Embryonic facial prominence (tissue), 1 donor: ENCODE results near the gene GPNMB.

Experiments used
- DNase-seq: peaks from one replicate; pipeline ENCODE4 v3.0.0-alpha.2; 2016; ENCODE audit errors: extremely low spot score

The GPNMB gene

DNA sequence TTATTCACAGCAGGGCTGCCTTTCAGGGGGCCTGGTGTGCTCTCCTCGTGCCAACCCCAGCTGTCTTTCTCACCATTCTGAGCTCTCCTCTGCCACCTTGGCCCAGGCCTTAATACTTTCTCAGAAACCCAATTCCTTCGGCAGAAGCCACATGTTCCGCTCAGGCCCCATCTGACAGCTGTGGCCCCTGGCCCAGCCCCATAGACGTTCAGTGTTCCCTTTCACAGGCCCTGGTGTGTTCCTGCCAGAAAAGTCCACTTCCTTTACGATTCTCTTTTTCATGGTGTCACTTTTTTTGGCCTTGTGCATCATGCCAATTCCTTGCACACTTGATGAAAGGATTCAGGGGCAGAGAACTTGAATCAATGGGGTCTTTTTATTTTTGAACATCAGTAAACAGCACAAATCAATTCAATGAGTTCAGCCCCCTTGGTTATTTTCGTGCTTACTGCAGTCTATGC, 15.9 kb upstream of the GPNMB start:
- no peak for DNase-seq

DNA sequence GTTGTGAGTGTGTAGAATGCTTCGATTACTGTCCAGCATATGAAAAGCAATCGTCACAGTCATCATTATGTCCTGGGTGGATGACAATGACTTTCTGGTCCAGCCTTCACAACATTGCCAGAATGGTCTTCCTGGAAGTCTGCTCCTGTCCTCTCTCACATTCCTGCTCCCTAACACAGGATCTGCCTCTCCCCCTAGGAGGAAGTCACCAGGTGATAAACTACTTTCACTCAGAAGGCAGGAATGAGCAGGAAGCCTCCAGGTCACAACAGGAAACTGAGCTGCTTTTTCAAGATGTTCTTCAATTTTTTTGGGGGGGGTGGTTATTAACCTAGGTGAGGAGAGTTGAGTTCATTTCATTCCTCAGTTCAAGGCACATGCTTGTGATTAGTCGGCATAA, 13.6 kb upstream of the GPNMB start:
- DNase-seq, result no peak

DNA sequence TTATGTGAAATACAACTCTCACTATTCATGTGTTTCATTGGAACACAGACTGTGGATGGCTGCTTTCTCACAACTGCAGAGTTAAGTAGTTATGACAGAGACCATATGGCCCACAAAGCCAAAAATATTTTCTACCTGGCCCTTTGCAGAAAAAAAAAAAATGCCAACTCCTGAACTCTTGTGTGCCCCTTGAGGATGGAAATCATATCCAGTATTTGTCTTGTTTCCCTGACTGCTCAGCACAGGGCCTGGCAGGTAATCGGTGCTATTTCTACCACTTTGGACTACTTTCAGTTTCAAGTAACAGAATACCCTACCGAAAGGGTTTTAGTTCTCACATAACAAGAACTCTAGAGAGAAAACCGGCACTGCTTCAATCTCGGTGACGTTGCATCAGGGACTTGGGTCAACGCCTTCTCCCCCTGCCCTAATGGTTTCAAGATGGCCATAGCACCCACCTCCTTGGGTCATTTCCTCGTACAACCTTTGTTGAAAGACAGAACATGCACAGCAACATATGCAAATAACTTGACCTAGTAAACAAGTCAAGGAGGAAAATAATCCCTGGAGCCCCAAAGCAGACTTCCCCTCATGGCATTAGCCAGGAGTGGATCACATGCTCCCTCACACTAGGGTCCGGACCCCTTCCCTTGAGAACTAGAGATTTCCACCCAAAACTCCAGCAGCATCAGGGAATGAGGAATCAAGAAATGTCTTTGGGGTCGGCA, 11.8 kb upstream of the GPNMB start:
- no peak for DNase-seq

DNA sequence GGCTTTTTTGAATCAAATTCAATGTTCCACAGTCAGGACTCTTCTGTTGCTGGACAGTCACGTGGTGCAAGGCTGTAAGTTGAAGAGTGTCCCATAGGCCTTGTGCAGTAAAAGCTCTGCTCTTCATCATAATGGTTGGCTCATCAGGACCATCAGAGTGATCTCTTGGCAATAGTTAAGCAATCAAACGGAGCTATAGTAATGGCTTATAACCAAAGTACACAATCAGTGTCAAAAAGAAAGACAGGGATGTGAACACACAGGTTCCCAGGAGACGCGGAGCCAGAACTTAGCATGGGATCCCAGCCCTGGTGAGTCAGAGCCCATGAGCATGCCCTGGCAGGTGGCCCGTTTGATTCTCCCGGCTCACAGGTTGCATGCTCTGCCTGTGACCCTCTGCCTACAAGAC, 10.8 kb upstream of the GPNMB start:
- DNase-seq, result no peak

DNA sequence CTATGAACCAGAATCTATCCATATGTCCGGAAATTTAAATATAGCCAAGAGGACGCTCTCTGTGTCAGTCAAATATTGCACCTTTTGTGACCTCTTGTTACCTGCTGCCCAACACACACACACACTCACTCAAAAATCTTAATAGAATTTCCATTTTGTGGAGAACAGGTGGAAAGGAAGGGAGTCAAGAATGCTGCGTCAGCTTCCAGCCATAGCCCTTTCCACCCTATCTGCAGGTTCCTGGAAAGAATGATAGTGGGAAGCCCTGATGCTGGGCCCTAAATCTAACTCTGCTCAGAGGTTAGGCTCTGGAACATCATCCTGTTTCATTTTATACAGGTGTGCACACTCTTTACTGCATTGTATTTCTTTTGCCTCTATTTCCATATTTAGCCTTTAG, 9.6 kb upstream of the GPNMB start:
- no peak for DNase-seq

DNA sequence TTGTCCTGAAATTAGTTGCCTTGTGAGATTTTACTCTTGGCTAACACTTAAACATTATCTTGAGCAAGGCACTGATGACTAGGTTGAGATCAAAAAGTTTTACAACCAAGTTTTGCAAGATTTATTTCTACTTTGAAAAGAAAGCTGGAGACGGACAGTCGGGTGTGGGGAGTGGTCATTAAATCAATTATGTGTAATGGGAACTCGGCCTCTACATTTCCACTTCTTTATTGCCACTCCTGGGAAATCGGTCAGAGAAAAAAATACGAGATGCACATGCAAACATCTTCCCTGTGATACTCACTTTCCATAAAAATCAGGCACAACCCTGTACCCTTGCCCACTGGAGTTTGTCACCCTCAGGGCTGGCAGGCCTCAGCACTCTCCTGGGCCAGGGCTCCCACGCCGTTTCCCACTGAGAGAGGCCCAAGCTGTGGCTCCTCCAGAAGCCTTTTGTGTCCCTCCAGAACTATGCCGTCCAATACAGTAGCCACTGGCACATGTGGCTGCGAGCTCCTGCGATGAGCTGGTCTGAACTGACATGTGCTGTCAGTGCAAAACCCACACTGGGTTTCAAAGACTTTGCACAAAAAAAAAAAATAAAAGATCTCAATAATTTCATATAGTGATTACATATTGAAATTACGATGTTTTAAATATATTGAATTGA, 7.5 kb upstream of the GPNMB start:
- DNase-seq, result no peak

DNA sequence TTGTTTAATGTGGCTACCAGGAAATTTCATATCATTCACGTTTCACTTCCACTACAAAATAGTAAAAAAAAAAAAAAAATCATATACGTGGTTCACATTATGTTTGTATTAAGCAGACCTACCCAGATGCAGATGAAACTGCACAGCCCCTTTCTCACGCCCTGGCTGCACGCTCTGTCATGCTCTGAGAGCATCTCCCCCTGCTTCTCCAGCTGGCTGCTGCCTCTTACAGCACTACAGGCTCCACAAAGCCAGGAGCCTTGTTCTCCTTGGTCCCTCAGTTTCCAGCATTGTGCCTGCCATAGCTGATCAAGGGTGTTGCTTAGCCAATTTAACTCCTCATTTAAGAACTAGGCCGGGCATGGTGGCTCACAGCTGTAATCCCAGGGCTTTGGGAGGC, 6.9 kb upstream of the GPNMB start:
- no peak for DNase-seq

DNA sequence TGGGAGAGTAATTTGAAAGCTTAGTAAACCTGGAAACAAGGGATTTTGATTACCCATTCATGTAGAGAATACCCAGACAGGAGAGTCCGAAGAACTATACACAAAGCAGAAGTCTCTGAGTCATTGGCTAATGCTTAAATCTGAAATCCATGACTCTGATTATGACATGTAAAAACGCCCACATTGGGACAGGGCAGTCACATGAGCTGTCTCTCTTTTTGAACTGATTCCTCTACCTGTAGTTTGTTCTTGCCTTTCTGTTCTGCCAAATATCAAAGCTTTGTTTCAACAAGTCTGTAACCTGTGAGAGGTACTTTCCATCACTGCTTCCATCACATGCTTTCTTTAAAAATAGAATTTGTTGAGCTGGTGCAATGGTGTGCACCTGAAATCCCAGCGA, 4.3 kb upstream of the GPNMB start:
- no peak for DNase-seq

DNA sequence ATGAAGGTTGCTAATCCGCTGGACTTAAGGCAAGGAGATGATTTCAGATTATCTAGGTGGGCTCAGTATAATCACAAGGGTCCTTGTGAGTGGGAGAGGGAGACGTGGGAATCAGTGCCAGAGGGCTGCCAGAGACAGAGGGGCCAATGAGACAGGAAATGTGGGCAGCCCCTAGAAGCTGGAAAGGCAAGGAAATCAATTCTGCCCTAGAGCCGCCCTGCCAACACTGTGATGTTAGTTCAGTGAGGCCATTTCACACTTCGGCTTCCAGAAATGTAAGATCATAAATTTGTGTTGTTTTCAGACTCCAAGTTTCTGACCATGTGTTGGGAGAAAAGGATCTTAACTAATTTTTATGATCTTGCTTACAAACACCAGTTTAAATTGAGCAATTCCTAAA, 3.6 kb upstream of the GPNMB start:
- no peak for DNase-seq

DNA sequence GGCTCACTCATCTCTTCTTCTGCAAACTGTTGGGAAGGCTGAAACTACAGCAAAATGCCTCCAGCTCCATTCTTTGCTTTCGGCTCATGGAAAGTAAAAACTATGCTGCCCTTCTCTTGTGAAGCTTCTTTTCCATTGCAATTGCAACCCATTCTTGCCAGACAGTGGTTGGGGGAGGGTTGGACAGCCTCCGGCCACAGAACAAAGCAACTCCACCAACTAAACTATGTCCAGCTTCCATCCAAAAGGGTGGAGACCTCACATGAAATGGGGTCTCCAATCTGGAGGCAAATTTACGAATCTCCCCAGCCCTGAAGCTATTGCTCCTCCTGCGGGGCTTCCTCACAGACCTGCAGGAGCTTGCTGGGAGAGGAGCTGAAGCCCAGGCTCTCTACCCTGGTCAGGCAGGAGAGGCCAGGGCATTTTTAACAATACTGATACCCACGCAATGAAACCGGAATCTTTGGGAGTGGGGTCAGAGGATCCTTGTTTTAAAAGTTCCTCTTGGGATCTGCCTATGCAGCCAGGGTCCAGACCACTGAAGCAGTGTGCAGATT, 549 bp downstream of the GPNMB start:
- DNase-seq, result no peak

DNA sequence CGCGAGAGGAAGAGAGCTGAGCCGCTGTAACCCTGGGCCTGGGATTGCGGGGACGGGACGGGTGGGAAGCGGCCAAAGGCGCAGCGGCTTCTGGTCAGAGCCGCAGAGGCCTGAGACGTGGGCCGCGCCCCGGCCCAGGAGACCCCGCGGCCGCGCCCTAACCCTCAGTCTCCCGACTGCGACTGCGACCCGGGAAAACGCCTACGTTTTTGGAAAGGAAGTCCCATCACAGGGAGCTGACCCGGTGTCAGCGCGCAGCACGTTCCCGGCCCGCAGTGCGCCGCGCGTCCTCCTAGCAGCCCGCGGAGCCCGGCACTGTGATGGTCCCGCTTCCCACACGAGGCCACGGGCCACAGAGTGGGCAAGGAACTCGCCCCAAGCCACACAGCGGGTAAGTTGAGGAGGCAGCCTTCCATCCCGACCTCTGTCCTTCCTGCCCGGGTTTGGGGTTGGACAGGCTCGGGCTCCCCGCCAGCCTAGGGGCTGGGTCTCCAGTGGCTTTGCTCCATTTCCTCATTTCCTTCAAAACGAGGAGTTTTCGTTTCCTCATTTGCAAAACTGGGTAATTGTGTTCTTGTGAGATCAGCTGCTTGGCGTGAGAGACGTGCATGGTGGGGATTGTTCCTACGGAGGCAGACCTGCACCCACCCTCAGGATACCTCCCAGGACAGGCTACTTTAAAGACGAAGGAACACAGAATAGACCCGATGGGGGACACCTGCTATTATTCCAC, 1.2 kb downstream of the GPNMB start:
- DNase-seq, result no peak

DNA sequence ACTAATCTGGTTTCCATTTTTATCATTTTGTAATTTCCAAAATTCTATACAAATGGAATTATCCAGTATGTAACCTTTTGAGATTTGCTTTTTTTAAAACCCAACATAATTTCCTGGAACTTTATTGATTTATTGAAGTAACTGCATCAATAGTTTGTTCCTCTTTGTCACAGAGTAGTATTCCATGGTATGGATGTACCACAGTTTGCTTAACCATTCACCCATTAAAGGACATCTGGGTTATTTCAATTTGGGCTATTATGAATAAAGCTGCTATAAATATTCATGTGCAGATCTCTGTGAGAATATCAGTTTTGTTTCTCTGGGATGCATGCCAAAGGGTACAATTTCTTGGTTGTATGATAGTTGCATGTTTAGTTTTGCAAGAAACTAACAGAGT, 2.9 kb downstream of the GPNMB start:
- DNase-seq, result no peak

DNA sequence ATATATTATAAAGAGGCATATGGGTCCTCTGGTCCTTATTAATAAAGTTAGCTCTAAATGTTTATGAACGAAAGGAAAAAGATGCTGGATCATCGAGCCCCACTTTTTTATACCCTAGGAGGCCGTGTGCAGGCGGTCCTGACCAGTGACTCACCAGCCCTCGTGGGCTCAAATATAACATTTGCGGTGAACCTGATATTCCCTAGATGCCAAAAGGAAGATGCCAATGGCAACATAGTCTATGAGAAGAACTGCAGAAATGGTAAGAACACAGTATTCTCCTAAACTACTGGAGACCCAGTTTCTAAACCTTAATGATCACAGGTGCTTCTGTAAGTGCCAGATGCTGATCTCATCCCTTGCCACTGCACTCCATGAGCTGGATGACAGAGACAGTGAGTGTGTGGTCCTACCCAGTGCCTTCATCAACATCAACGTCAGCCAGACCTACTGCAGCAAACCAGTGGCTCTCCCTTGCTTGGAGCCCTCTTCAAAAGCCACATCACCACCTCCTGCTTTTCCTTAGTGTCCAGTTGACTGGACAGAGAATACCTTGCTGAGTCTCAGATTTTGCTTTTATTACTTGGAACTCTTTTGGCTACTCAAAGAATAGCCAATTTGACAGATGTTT, 7.6 kb downstream of the GPNMB start:
- no peak for DNase-seq

DNA sequence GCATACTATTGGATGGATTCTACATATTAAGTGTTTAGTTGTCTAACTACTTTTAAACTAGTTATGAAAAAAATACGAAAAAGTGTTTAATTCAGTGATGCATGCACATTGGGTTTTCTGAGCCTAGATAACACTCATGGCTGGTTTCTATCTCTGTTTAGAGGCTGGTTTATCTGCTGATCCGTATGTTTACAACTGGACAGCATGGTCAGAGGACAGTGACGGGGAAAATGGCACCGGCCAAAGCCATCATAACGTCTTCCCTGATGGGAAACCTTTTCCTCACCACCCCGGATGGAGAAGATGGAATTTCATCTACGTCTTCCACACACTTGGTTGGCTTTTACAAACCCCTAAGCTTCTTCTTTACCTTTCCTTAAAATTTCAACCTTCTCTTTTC, 10.2 kb downstream of the GPNMB start:
- DNase-seq, result no peak

DNA sequence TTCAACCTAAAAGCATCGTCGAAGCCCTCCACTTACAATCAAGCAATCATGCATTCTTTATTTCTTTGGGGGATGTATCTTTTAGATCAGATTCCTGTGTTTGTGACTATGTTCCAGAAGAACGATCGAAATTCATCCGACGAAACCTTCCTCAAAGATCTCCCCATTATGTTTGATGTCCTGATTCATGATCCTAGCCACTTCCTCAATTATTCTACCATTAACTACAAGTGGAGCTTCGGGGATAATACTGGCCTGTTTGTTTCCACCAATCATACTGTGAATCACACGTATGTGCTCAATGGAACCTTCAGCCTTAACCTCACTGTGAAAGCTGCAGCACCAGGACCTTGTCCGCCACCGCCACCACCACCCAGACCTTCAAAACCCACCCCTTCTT, 13.8 kb downstream of the GPNMB start:
- DNase-seq, result no peak

DNA sequence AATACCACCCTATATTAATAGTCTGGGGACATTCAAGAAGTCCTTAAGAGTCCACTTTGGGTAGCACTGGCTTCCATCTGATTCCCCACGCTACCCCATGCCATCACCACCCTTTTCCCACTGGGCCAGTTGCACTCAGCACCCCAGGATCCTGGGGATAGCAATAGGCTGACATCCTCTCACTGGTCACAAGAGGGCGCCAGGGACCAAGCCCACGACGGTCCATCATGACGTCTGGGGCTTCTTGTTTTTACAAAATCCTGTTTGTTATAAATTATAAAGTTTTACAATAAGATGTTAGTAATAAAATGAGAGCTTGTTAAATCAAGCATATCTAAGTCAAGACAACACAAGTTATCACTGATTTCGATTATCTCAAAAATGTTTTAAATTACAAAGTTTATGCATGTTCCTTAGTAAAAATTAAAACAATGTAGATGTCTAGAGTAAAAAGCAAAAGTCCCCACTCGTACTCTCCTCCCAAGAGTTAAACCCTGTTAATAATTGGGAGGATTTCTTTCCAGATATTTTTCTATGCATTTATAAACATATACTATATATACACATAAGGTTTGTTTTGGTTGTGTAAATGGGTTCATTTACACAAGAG, 15.4 kb downstream of the GPNMB start:
- no peak for DNase-seq

DNA sequence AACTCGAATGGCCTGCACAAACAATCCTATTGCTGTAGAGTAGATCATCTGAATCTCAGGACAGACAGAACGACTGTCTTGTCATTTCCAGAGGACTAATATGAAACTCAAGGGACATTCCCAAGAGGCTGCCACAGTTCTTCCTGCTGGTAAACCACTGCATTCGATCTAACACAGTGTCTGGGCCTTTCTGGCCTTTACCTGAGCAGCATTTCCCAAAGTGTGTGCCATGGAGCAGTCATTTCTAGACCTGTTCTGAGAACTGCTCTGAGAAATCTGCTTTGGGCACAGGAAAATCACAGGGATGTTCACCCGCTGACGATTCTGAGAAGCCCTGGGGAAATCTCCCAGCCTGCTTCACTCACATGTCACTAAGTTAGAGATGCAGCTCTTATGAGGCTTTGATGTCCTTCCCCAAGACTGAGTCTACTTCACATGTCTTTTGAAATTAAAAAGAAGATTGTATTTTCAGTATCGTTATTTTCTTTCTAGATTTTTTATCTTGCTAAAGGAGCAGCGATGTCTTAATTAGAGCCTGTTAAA, 18.4 kb downstream of the GPNMB start:
- DNase-seq, result no peak

DNA sequence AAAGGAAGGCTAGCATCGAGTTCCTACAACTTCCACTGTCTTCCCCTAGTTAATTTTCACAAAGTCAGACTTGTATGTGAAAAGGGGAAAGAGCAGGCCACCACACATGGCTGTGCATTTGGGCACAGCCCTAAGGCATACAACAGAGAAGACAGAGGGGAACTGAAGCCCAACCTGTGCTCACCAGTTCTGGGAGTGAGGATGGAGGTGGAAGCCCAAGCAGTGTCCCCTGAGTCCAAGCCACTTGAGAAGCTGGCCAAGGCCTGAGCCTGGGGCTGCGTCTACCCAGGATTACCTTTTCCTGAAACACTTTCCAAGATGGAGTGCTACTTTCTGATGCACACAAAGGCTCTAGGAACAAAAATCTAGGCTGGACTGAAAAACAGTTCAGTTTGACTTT, 20.3 kb downstream of the GPNMB start:
- DNase-seq, result no peak

DNA sequence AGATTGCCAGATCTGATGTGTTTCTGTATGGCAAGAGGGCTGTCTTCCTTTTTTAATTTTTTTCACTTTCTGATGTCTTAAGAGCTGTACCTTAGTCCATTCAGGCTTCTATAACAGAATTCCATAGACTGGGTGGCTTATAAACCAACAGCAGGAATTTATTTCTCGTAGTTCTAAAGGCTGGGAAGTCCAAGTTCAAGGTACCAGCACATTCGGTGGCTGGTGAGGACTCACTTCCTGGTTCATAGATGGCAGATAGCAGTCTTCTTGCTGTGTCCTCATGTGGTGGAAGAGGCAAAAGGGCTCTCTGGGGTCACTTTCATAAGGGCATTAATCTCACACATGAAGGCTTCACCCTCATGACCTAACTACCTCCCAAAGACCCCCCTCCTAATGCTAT, 20.8 kb downstream of the GPNMB start:
- no peak for DNase-seq

DNA sequence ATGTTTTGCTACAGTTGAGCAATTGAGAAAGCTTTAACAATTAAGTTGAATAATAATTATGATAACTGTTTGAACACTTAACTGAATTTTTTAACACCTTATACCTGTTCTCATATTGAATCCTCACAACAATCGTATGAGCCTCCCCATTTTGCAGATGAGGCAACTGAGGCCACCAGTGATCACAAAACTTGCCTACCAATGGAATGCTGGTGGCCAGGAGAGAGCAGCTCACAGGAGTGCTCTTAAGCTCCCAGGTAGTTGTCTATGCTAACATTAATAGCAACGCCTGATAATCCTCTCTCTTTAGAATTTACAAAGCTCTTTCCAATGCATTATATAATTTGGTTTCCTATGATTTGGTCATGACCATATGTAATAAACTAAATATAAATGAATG, 21.6 kb downstream of the GPNMB start:
- no peak for DNase-seq

DNA sequence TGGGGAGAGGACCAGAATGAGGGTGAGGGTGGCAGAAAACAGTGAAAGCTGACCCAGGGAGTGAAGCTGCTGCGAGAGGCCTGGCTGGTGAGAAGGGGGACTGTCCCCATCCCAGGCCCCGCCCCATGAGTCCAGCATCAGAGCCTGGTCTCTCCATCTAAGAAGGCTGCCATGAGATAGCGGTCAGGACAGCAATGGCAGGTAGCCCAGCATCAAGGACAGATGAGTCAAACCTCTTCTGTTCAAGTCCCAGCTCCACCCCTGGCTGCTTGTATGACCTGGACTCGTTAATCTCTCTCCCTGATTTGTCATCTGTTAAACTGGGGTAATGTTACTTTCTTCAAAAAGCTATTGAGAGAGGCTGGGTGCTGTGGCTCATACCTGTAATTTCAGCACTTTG, 22.2 kb downstream of the GPNMB start:
- DNase-seq, result no peak

DNA sequence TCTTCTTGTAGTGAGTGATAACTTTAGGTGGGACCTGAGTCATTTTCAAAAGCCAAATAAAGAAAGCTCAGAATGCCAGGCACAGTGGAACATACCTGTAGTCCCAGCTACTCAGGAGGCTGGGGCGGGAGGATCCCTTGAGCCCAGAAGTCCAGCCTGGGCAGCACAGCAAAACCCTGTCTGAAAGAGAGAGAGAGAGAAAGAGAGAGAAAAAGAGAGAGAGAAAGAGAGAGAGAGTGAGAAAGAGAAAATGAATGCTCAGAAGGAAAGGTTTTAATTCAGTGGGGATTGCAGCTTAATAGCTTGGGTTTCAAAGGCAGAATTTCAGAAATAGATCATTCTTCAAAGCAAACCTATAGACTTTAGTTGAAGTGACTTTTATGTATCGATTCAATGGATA, 25.7 kb downstream of the GPNMB start:
- no peak for DNase-seq
